Parathyroid adenoma (tissue), 2 donors: Measurements from ENCODE around the gene NSD1.
A peak's percentile ranks its signal among the peaks of the same experiment; 100 is the strongest.

Experiments
- H2AFZ ChIP-seq: fragments of 300-600 bp; sonication (generic); one replicate; pipeline ENCODE4 v1.7.0; 2017; ENCODE audit warnings: antibody characterized with exemption, mild to moderate bottlenecking
- H3K27ac ChIP-seq: fragments of 300-600 bp; sonication (generic); one replicate; pipeline ENCODE4 v1.7.0; 2017
- H3K27me3 ChIP-seq: fragments of 300-600 bp; sonication (generic); one replicate; pipeline ENCODE4 v1.7.0; 2017; ENCODE audit warnings: low read length; ENCODE audit not compliant: control insufficient read depth, insufficient read depth
- H3K36me3 ChIP-seq: fragments of 300-600 bp; sonication (generic); one replicate; pipeline ENCODE4 v1.7.0; 2017; ENCODE audit warnings: low read length; ENCODE audit not compliant: control insufficient read depth, insufficient read depth
- H3K4me1 ChIP-seq: fragments of 300-600 bp; sonication (generic); one replicate; pipeline ENCODE4 v1.7.0; 2017; ENCODE audit warnings: control low read depth
- H3K4me2 ChIP-seq: fragments of 300-600 bp; sonication (generic); one replicate; pipeline ENCODE4 v1.7.0; 2017; ENCODE audit warnings: low read length
- H3K4me3 ChIP-seq: fragments of 300-600 bp; sonication (generic); one replicate; pipeline ENCODE4 v1.7.0; 2017; ENCODE audit warnings: low read depth, low read length
- H3K79me2 ChIP-seq: fragments of 300-600 bp; sonication (generic); one replicate; pipeline ENCODE4 v1.7.0; 2017; ENCODE audit warnings: control low read depth
- H3K9ac ChIP-seq: fragments of 300-600 bp; sonication (generic); one replicate; pipeline ENCODE4 v1.7.0; 2017; ENCODE audit warnings: mild to moderate bottlenecking
- H3K9me3 ChIP-seq: fragments of 300-600 bp; sonication (generic); one replicate; pipeline ENCODE4 v1.7.0; 2017; ENCODE audit warnings: low read length; ENCODE audit not compliant: control insufficient read depth
- TF ChIP-seq, protein P1 (sequence below): fragments of 300-600 bp; sonication (generic); IDR thresholded peaks from one replicate; pipeline ENCODE4 v1.7.0; 2017; ENCODE audit warnings: antibody characterized with exemption, mild to moderate bottlenecking
- donor health status: primary hyperparathyroidism.

Gene NSD1

DNA sequence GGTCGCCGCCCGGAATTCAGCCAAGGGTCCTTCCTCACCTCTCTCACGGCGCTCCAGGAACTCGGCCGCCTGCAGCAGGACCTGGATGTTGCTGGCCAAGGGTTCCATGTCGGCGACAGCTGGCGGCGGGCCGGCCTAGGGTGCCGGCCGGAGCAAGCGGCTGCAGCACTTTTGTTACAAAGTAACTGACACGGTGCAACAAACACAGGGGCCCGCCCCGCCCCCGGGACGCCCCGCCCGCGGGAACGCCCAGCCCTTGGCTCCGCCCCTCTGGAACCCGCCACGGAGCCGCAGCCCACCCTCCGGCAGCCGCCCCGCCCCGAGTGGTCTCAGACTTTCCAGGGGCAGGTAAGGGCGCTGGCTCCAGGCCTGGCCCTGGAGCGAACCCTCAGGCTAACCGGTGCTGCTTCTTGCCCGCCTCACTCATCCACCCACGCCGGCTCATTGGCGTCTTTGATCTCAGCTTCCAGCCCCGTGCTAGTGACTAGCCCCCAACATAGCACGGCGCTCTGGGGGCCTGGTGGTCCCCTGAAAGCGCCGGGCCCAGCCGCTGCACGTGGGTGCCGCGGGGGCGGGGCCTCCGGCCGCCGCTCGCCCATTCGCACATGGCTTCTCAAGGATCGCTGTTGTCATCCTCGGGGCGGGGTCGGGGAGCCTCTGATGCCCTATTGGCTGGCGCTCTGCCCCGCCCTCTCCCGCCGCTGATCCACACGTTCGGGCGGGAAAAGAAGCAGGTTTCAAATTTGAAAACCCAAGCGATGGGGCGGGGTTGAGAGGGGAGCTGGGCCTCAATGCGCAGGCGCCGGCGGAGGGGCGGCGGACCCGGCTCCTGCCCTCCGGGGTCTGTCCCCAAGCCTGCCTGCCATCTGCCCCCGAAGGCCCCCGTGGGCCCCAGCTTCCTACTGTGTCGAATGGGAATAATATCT lies 178.4 kb downstream of the NSD1 start, which contains the start of gene MXD3:
Gene MXD3, minus strand, starts transcription at position 176 of the 926 bp plus-strand sequence. Its CDS starts 68 bp downstream, at position 108.
- TF ChIP-seq, protein P1, sequence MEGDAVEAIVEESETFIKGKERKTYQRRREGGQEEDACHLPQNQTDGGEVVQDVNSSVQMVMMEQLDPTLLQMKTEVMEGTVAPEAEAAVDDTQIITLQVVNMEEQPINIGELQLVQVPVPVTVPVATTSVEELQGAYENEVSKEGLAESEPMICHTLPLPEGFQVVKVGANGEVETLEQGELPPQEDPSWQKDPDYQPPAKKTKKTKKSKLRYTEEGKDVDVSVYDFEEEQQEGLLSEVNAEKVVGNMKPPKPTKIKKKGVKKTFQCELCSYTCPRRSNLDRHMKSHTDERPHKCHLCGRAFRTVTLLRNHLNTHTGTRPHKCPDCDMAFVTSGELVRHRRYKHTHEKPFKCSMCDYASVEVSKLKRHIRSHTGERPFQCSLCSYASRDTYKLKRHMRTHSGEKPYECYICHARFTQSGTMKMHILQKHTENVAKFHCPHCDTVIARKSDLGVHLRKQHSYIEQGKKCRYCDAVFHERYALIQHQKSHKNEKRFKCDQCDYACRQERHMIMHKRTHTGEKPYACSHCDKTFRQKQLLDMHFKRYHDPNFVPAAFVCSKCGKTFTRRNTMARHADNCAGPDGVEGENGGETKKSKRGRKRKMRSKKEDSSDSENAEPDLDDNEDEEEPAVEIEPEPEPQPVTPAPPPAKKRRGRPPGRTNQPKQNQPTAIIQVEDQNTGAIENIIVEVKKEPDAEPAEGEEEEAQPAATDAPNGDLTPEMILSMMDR = no peak
- peak within 1 kb of the TSS; percentile 40 for H2AFZ ChIP-seq
- no peak within 1 kb of the TSS for H3K27ac ChIP-seq
- H3K4me2 ChIP-seq = peak within 1 kb of the TSS; percentile 94
- no peaks in the 10 kb centered on the region for H3K79me2 ChIP-seq
- no peak within 1 kb of the TSS for H3K9ac ChIP-seq
- H3K36me3 ChIP-seq = no peaks in the 10 kb centered on the region
- peak within 1 kb of the TSS; percentile 62 for H3K4me3 ChIP-seq
- H3K4me1 ChIP-seq = peaks cover 10% of the 10 kb centered on the region
- no peaks in the 10 kb centered on the region for H3K9me3 ChIP-seq
- H3K27me3 ChIP-seq = no peaks in the 10 kb centered on the region

DNA sequence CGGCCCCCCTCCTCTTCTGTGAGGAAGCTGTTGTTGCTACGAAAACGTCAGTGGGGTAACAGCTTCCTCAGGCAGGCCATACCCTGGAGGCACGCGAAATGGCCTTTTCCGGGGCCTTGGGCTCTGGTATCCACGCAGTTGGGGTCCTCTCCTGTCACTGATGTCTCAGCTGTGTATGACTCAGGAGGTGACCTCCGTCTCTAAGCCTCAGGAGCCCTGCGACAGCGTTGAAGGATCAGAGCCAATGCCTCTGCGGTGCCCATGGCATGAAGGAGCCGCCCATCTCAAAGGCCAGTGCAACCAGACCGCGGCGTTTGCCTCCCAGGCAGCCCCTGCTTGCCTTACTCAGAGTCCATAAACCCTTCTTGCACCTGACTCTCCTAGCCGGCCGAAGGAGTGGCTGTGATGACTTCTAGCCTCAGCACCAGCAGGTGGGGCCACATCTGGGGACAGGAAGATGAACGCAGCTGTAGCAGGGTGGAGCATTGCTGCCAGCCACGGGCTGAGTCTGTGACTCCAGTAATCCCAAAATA lies 179.1 kb downstream of the NSD1 start:
- peak overlapping the region; percentile 94 for H3K4me2 ChIP-seq
- no peak overlapping the region for H3K27ac ChIP-seq
- H3K79me2 ChIP-seq = no peaks in the 10 kb centered on the region
- H3K27me3 ChIP-seq = no peaks in the 10 kb centered on the region
- no peak overlapping the region for H2AFZ ChIP-seq
- peaks cover 10% of the 10 kb centered on the region for H3K4me1 ChIP-seq
- H3K9ac ChIP-seq = no peak overlapping the region
- H3K9me3 ChIP-seq = no peaks in the 10 kb centered on the region
- H3K36me3 ChIP-seq = no peaks in the 10 kb centered on the region
- H3K4me3 ChIP-seq = no peak overlapping the region
- TF ChIP-seq, protein P1 = no peak

DNA sequence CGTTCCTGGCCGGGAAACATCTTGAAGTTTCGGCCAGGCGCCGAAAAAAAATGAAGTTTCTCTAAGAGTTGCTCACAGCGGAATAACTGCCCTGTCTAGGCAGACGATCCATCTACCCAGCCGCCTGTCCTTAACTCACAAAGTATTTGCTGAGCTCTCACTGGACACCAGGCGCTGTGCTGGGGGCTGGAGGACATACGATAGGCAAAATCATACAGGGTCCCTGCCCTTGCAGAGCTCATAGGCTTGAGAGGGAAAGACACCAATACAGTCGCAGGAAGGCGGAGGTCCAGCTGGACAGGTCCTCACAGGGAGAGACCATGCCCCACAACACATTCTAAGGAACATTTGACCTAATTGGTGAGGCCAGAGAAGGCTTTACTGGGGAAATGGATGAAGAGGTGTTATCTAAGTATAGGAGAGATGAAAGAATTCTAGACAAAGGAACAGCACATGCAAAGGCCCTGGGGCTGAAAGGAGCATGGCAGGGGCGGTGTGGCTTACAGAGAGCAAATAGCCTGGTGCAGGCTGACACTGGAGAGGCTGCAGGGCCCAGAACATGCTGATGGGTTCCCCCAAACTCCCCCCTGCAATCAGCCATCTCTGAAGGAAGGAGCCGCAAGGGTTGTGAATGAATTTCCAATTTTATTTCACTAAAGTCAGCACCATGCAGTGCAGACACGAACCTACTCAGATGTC lies 180.1 kb downstream of the NSD1 start:
- Histone ChIP-seq H3K9ac (no peak overlapping the region), H3K4me2 (no peak overlapping the region), H3K36me3 (no peaks in the 10 kb centered on the region), H3K79me2 (no peaks in the 10 kb centered on the region), H3K27me3 (no peaks in the 10 kb centered on the region), H3K27ac (no peak overlapping the region), H3K9me3 (no peaks in the 10 kb centered on the region), H3K4me3 (no peak overlapping the region), H2AFZ (no peak overlapping the region), H3K4me1 (peaks cover 10% of the 10 kb centered on the region)
- TF ChIP-seq, protein P1 = no peak

DNA sequence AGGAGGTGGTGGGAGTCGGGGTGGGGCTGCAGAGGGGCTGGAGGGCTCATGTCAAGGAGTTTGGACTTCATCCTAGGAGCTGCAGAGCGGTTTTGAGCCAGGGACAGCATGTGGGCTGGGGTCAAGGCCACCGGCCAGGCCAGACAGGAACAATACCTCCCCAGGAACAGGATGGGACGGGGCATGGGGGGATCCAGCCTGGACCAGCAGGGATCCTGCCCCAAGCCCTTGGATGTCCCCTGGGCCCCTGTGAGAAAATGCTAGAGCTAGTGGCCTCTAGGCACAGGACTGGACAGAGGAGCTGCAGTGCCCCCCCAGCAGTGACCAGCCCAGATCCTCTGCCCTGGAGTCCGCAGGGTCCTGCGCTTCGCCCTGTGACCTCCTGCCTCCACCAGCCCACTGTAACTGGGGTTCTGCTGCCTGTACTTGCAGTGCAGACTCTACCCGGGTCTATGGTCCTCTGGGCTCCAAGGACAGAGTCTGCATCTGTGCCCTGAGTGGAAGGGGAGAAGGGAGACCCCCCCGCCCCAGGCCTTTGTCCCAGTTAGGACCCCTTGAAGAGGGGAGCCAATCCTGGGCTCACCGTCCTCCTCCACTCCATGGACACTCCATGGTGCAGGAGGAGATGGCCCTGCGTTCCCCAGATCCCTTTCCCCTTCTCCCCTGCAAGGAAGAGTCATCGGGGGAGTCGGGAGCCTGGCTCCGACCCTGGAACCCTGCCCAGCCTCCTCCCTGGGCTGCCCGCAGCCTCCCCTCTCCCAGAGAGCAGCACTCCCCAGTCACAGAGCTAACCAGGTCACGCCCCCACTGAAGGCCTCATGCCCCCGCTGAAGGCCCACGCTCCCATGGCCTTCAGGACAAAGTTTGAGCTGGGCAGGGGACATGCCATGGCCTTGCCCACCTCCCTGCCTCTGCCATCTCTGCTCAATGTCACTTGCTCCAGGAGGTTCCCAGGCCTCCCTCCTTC lies 181.1 kb downstream of the NSD1 start:
- TF ChIP-seq, protein P1 = no peak
- Histone ChIP-seq H3K9me3 (no peaks in the 10 kb centered on the region), H2AFZ (no peak overlapping the region), H3K27me3 (no peaks in the 10 kb centered on the region), H3K4me3 (no peak overlapping the region), H3K27ac (no peak overlapping the region), H3K79me2 (no peaks in the 10 kb centered on the region), H3K4me1 (peaks cover 10% of the 10 kb centered on the region), H3K9ac (no peak overlapping the region), H3K4me2 (no peak overlapping the region), H3K36me3 (no peaks in the 10 kb centered on the region)
